Natural killer cell (primary cell): ENCODE results near the gene UPK3A. TPM values are rescaled to one million over a fixed set of nuclear protein-coding genes. Genes with fewer than 3 reads are reported as not detected.

Experiments
- ATAC-seq, 3 donors: fragments of 150-1000 bp in 2 of 3; fragments of 200-7000 bp in 1 of 3; cut with Tn5 transposase; 1 replicate in 1 of 3; 2 replicates in 2 of 3; pipeline ENCODE4 v1.10.0; 2021; ENCODE audit warnings: mild to moderate bottlenecking in 2 of 3, moderate library complexity in 2 of 3
- DNase-seq, 2 donors: peaks; one replicate each; pipeline versions ENCODE4 v3.0.0 to v3.0.0-alpha.2; 2013 to 2021; ENCODE audit warnings: mixed read lengths in 1 of 2
- H3K27ac ChIP-seq: one replicate; pipeline ENCODE4 v1.5.1; 2013; ENCODE audit warnings: mild to moderate bottlenecking, low read length
- H3K27me3 ChIP-seq: one replicate; pipeline ENCODE4 v1.6.1; 2013; ENCODE audit warnings: low read length; ENCODE audit not compliant: control insufficient read depth, insufficient read depth
- H3K36me3 ChIP-seq: one replicate; pipeline ENCODE4 v1.6.1; 2013; ENCODE audit warnings: low read length; ENCODE audit not compliant: control insufficient read depth, insufficient read depth
- H3K4me1 ChIP-seq: one replicate; pipeline ENCODE4 v1.6.1; 2013; ENCODE audit warnings: low read length; ENCODE audit not compliant: control insufficient read depth, insufficient read depth
- H3K4me3 ChIP-seq: one replicate; pipeline ENCODE4 v1.5.1; 2013; ENCODE audit warnings: low read length
- H3K9me3 ChIP-seq: one replicate; pipeline ENCODE4 v1.6.1; 2013; ENCODE audit warnings: low read length; ENCODE audit not compliant: control insufficient read depth, insufficient read depth
- H3K27ac Mint-ChIP-seq, 2 donors: one replicate each; pipeline ENCODE4 v1.8.0; 2022; ENCODE audit warnings: mild to moderate bottlenecking in 2 of 2, mixed read lengths in 2 of 2, moderate library complexity in 1 of 2
- H3K27me3 Mint-ChIP-seq, 2 donors: one replicate each; pipeline ENCODE4 v1.8.0; 2022; ENCODE audit warnings: low read depth in 2 of 2, mixed read lengths in 2 of 2
- H3K36me3 Mint-ChIP-seq: one replicate; pipeline ENCODE4 v1.8.0; 2022; ENCODE audit warnings: mixed read lengths
- H3K4me1 Mint-ChIP-seq, 2 donors: one replicate each; pipeline ENCODE4 v1.8.0; 2022; ENCODE audit warnings: mixed read lengths in 2 of 2
- H3K4me3 Mint-ChIP-seq: one replicate; pipeline ENCODE4 v1.8.0; 2022; ENCODE audit warnings: mild to moderate bottlenecking, moderate library complexity, mixed read lengths
- H3K9me3 Mint-ChIP-seq, 2 donors: one replicate each; pipeline ENCODE4 v1.8.0; 2022; ENCODE audit warnings: mixed read lengths in 2 of 2
- CTCF ChIP-seq: fragments of 200-600 bp; IDR thresholded peaks from one replicate; pipeline ENCODE4 v1.8.0; 2022; ENCODE audit warnings: antibody characterized with exemption
- WGBS: methylation state at CpG from one replicate; pipeline ENCODE4 v1.1.7; 2013; ENCODE audit warnings: missing lambda C conversion rate; ENCODE audit not compliant: insufficient coverage; 5-methylcytosine and 5-hydroxymethylcytosine counted together
- intact Hi-C: fragments of 100-400 bp; cut with micrococcal nuclease; formaldehyde crosslinking; loops from one replicate; pipeline ENCODE4 v1.14.2; 2022
- total RNA-seq, 4 donors: library from RNA; stranded (reverse); fragments of 120-200 nt in 1 of 4; gene quantifications; one replicate each; pipeline versions ENCODE4 v1.2.3 to v1.2.4, GENCODE V29; 2013 to 2022

The UPK3A gene
- total RNA-seq, 3 donors from 2014 or later (not counting 1 experiment from before 2014, with no cell fraction given) = 0.49 TPM; not detected in 2

DNA sequence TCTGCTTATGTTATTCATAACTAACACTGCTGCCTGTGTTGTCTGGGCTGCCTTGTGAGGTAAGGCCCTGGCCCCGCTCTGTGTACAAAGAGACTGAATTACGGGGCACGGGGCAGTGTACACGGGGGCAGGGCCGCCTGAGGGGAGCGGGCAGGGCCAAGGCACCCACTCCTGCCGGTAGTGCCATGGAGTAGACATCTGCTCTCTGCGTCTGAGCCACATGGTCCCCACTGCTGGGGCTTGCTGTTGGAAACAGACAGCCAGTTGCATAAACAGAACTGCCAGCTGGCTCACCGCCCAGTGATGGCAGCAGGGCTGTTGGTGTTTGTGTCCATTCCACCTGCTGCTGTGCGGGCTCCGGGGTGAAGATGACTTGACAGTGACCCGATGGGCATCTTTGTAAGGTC lies 44.8 kb downstream of the UPK3A start:
- Histone ChIP-seq H3K9me3 (no peaks in the 10 kb centered on the region), H3K4me1 (peaks cover 10% of the 10 kb centered on the region), H3K27ac (no peak overlapping the region), H3K27me3 (no peaks in the 10 kb centered on the region), H3K4me3 (no peak overlapping the region), H3K36me3 (peaks cover 39% of the 10 kb centered on the region)
- ATAC-seq = peak in 1 of 3 donors; percentile 12
- H3K27me3 Mint-ChIP-seq = no peaks in the 10 kb centered on the region
- peaks cover 7% of the 10 kb centered on the region for H3K36me3 Mint-ChIP-seq
- intact Hi-C loops = no loop called here
- peaks cover 7 to 14% of the 10 kb centered on the region in 2 donors for H3K4me1 Mint-ChIP-seq
- TF ChIP-seq CTCF = no peak
- H3K9me3 Mint-ChIP-seq = no peaks in the 10 kb centered on the region
- H3K27ac Mint-ChIP-seq = no peak overlapping the region
- no peak for DNase-seq
- H3K4me3 Mint-ChIP-seq = no peak overlapping the region
- 98% methylated on average over 12 of the region's 12 CpGs for WGBS

- H3K9me3 ChIP-seq = no peaks in the 10 kb centered on the region
- H3K27ac Mint-ChIP-seq = no peak overlapping the region
- H3K36me3 Mint-ChIP-seq = peaks cover 13% of the 10 kb centered on the region
- no peak overlapping the region for H3K4me3 Mint-ChIP-seq
- H3K4me1 ChIP-seq = peaks cover 15% of the 10 kb centered on the region
- no peak for TF ChIP-seq CTCF
- DNase-seq = no peak
- ATAC-seq = no peak
- 96% methylated on average over 19 of the region's 19 CpGs for WGBS
- no peak overlapping the region for H3K27ac ChIP-seq
- no peaks in the 10 kb centered on the region for H3K27me3 ChIP-seq
- intact Hi-C loops = no loop called here
- H3K9me3 Mint-ChIP-seq = no peaks in the 10 kb centered on the region
- peaks cover 35% of the 10 kb centered on the region for H3K36me3 ChIP-seq
- no peak overlapping the region for H3K4me3 ChIP-seq
- no peaks in the 10 kb centered on the region for H3K27me3 Mint-ChIP-seq
- peaks cover 7 to 8% of the 10 kb centered on the region in 2 donors for H3K4me1 Mint-ChIP-seq
These were observed 45.8 kb downstream of the UPK3A start for GRCh38 chr22:45330548-45330947.

- H3K27me3 Mint-ChIP-seq = no peaks in the 10 kb centered on the region
- H3K9me3 Mint-ChIP-seq = no peaks in the 10 kb centered on the region
- ATAC-seq = no peak
- no peak for DNase-seq
- Histone ChIP-seq H3K9me3 (no peaks in the 10 kb centered on the region), H3K27ac (no peak overlapping the region), H3K36me3 (peaks cover 43% of the 10 kb centered on the region), H3K4me3 (no peak overlapping the region), H3K4me1 (peaks cover 15% of the 10 kb centered on the region), H3K27me3 (no peaks in the 10 kb centered on the region)
- intact Hi-C loops = no loop called here
- no peak overlapping the region for H3K27ac Mint-ChIP-seq
- TF ChIP-seq CTCF = no peak
- no peak overlapping the region for H3K4me3 Mint-ChIP-seq
- peaks cover 14% of the 10 kb centered on the region for H3K36me3 Mint-ChIP-seq
- peaks cover 7 to 8% of the 10 kb centered on the region in 2 donors for H3K4me1 Mint-ChIP-seq
- 97% methylated on average over 9 of the region's 9 CpGs for WGBS
These were observed 46.7 kb downstream of the UPK3A start for GRCh38 chr22:45331486-45331885.

DNA sequence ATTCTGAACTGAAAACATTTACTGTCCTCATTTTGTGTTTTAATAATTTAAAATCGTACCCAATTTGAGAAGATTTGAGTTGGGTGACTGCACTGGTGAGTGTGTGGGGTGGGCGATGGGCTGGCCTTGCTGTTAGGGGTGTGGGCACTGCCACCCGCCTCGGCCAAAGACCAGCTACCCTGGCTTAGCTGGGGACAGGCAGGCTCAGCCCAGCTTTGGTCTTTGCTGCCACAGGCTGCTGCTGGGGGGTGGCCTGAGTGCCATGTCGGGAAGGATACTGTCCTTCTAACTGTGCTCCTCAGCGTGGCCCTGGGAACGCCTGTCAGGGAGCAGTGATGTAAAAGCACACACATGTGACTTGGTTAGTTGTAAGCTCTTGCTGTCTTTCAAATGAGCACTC lies 47.3 kb downstream of the UPK3A start:
- ATAC-seq (no peak), DNase-seq (no peak)
- Mint-ChIP-seq H3K36me3 (peaks cover 14% of the 10 kb centered on the region), H3K9me3 (no peaks in the 10 kb centered on the region), H3K4me3 (no peak overlapping the region), H3K27me3 (no peaks in the 10 kb centered on the region), H3K4me1 (peaks cover 7 to 8% of the 10 kb centered on the region in 2 donors), H3K27ac (no peak overlapping the region)
- TF ChIP-seq CTCF = no peak
- H3K27me3 ChIP-seq = no peaks in the 10 kb centered on the region
- peaks cover 15% of the 10 kb centered on the region for H3K4me1 ChIP-seq
- 96% methylated on average over 7 of the region's 7 CpGs for WGBS
- H3K27ac ChIP-seq = no peak overlapping the region
- no peaks in the 10 kb centered on the region for H3K9me3 ChIP-seq
- H3K4me3 ChIP-seq = no peak overlapping the region
- peaks cover 43% of the 10 kb centered on the region for H3K36me3 ChIP-seq
- intact Hi-C loops = no loop called here
